HEK293T (cell line): ENCODE results near the gene PPM1K.

ENCODE experiments used
- BHLHE40 ChIP-seq: fragments of 450-650 bp; IDR thresholded peaks from 2 replicates; pipeline ENCODE4 v1.6.1; 2016; ENCODE audit warnings: mild to moderate bottlenecking, moderate library complexity, borderline replicate concordance
- CTBP1 ChIP-seq: fragments of 450-650 bp; IDR thresholded peaks from 2 replicates; pipeline ENCODE4 v1.6.1; 2016; ENCODE audit warnings: borderline replicate concordance
- ELF4 ChIP-seq: fragments of 450-650 bp; IDR thresholded peaks from 2 replicates; pipeline ENCODE4 v1.6.1; 2017; ENCODE audit warnings: antibody characterized with exemption
- FOXA1 ChIP-seq: fragments of 450-650 bp; IDR thresholded peaks from 2 replicates; pipeline ENCODE4 v1.6.1; 2016; ENCODE audit warnings: mild to moderate bottlenecking
- FOXM1 ChIP-seq: fragments of 450-650 bp; IDR thresholded peaks from 2 replicates; pipeline ENCODE4 v1.6.1; 2017; ENCODE audit warnings: mild to moderate bottlenecking, borderline replicate concordance
- HDGF ChIP-seq: fragments of 450-650 bp; IDR thresholded peaks from 2 replicates; pipeline ENCODE4 v1.6.1; 2017; ENCODE audit warnings: antibody characterized with exemption, borderline replicate concordance
- L3MBTL2 ChIP-seq: fragments of 450-650 bp; conservative IDR thresholded peaks from 2 replicates; pipeline ENCODE4 v1.6.1; 2016; ENCODE audit warnings: mild to moderate bottlenecking
- LEF1 ChIP-seq: fragments of 450-650 bp; IDR thresholded peaks from 2 replicates; pipeline ENCODE4 v1.6.1; 2017; ENCODE audit warnings: mild to moderate bottlenecking, borderline replicate concordance
- NFRKB ChIP-seq: fragments of 450-650 bp; IDR thresholded peaks from 2 replicates; pipeline ENCODE4 v1.6.1; 2016; ENCODE audit warnings: mild to moderate bottlenecking, moderate library complexity
- PKNOX1 ChIP-seq: fragments of 450-650 bp; IDR thresholded peaks from 2 replicates; pipeline ENCODE4 v1.6.1; 2016
- SP1 ChIP-seq: fragments of 450-650 bp; IDR thresholded peaks from 2 replicates; pipeline ENCODE4 v1.6.1; 2017
- SUZ12 ChIP-seq: fragments of 450-650 bp; IDR thresholded peaks from 2 replicates; pipeline ENCODE4 v1.6.1; 2016; ENCODE audit warnings: mild to moderate bottlenecking
- TARDBP ChIP-seq: fragments of 450-650 bp; IDR thresholded peaks from 2 replicates; pipeline ENCODE4 v1.6.1; 2016
- ZNF384 ChIP-seq: fragments of 450-650 bp; IDR thresholded peaks from 2 replicates; pipeline ENCODE4 v1.6.1; 2016

GRCh38 chr4:88247148-88247547, 37.2 kb downstream of the PPM1K start:
- TF ChIP-seq SP1 (no peak), LEF1 (no peak), L3MBTL2 (no peak), SUZ12 (no peak), ELF4 (no peak), FOXM1 (no peak), NFRKB (no peak), FOXA1 (no peak), HDGF (no peak), BHLHE40 (no peak), TARDBP (no peak), PKNOX1 (no peak), CTBP1 (no peak), ZNF384 (no peak)
